Measurements from ENCODE around the gene PIK3R5. TPM values are rescaled to one million over a fixed set of nuclear protein-coding genes. Genes with fewer than 3 reads are reported as not detected.

PIK3R5 gene
- total and polyA plus RNA-seq, 7 donors, result 0.20 to 2.9 (median 1.1) TPM

- DNase-seq, result no peak
- H3K4me1 ChIP-seq, result no peaks in the 10 kb centered on the region
- no peak for ATAC-seq
- H3K36me3 ChIP-seq (ENCODE audit: insufficient read depth in 1 of 2, low read depth in 1 of 2), result no peaks in the 10 kb centered on the region
- no peaks in the 10 kb centered on the region for H3K9me3 ChIP-seq
- no peak for TF ChIP-seq CTCF (IDR thresholded peaks at IDR 0.05)
- no peak overlapping the region for H3K4me3 ChIP-seq
- H3K27me3 ChIP-seq (ENCODE audit: insufficient read depth in 3 of 3, low read length in 2 of 3), result peaks cover 0 to 6% (median 0%) of the 10 kb centered on the region in 3 donors
- intact Hi-C loops (cut with DNase I), result no loop called here
- 68 to 80% (median 74%) methylated on average over 18 of the region's 18 CpGs for WGBS, 3 donors
- no peak overlapping the region for H3K27ac ChIP-seq
Observed at GRCh38 chr17:8910969-8911604, 54.4 kb downstream of the PIK3R5 start.

GRCh38 chr17:8909586-8910270 is 55.8 kb downstream of the PIK3R5 start:
- Histone ChIP-seq H3K4me1 (no peaks in the 10 kb centered on the region), H3K9me3 (no peaks in the 10 kb centered on the region), H3K27me3 (ENCODE audit: insufficient read depth in 3 of 3, low read length in 2 of 3) (peaks cover 0 to 6% (median 3%) of the 10 kb centered on the region in 3 donors), H3K4me3 (no peak overlapping the region), H3K27ac (no peak overlapping the region), H3K36me3 (ENCODE audit: insufficient read depth in 1 of 2, low read depth in 1 of 2) (no peaks in the 10 kb centered on the region)
- 67 to 76% (median 68%) methylated on average over 8 of the region's 8 CpGs for WGBS, 3 donors
- intact Hi-C loops (cut with DNase I), result no loop called here
- ATAC-seq, result no peak
- DNase-seq, result no peak
- no peak for TF ChIP-seq CTCF (IDR thresholded peaks at IDR 0.05)

- no peaks in the 10 kb centered on the region for H3K36me3 ChIP-seq (ENCODE audit: insufficient read depth in 1 of 2, low read depth in 1 of 2)
Observed at GRCh38 chr17:8905331-8905730, 60.2 kb downstream of the PIK3R5 start.

GRCh38 chr17:8904686-8905085 is 60.8 kb downstream of the PIK3R5 start:
- Histone ChIP-seq H3K27me3 (ENCODE audit: insufficient read depth in 3 of 3, low read length in 2 of 3) (peaks cover 0 to 9% (median 0%) of the 10 kb centered on the region in 3 donors), H3K36me3 (ENCODE audit: insufficient read depth in 1 of 2, low read depth in 1 of 2) (no peaks in the 10 kb centered on the region)
- no peak for ATAC-seq

More at GRCh38 chr17:8905331-8905730, 60.2 kb downstream of the PIK3R5 start:
- Histone ChIP-seq H3K27me3 (ENCODE audit: insufficient read depth in 3 of 3, low read length in 2 of 3) (peaks cover 0 to 9% (median 0%) of the 10 kb centered on the region in 3 donors), H3K4me3 (no peak overlapping the region), H3K4me1 (no peaks in the 10 kb centered on the region), H3K27ac (no peak overlapping the region), H3K9me3 (no peaks in the 10 kb centered on the region)
- no peak for DNase-seq
- intact Hi-C loops (cut with DNase I), result no loop called here
- WGBS, 3 donors, result 73 to 78% (median 74%) methylated on average over 7 of the region's 7 CpGs
- ATAC-seq, result no peak
- no peak for TF ChIP-seq CTCF (IDR thresholded peaks at IDR 0.05)

More at GRCh38 chr17:8904686-8905085, 60.8 kb downstream of the PIK3R5 start:
- Histone ChIP-seq H3K4me1 (no peaks in the 10 kb centered on the region), H3K9me3 (no peaks in the 10 kb centered on the region), H3K4me3 (no peak overlapping the region), H3K27ac (no peak overlapping the region)
- intact Hi-C loops (cut with DNase I), result no loop called here
- no peak for TF ChIP-seq CTCF (IDR thresholded peaks at IDR 0.05)
- WGBS, 3 donors, result 82 to 91% (median 83%) methylated on average over 5 of the region's 5 CpGs
- DNase-seq, result no peak

All from psoas muscle (tissue), 8 donors.